AG08396 (cell line): ENCODE data around the gene SPG21.

Experiments used
- DNase-seq: peaks from one replicate; pipeline ENCODE4 v3.0.0; 2012; ENCODE audit warnings: low spot score, mixed read lengths

Gene SPG21

GRCh38 chr15:64991536-64992135 lies 1.9 kb upstream of the SPG21 start:
- no peak for DNase-seq

GRCh38 chr15:64990168-64990470 lies 405 bp upstream of the SPG21 start:
- no peak for DNase-seq

- DNase-seq: no peak
Measured at GRCh38 chr15:64987136-64987535, 2.6 kb downstream of the SPG21 start.

DNA sequence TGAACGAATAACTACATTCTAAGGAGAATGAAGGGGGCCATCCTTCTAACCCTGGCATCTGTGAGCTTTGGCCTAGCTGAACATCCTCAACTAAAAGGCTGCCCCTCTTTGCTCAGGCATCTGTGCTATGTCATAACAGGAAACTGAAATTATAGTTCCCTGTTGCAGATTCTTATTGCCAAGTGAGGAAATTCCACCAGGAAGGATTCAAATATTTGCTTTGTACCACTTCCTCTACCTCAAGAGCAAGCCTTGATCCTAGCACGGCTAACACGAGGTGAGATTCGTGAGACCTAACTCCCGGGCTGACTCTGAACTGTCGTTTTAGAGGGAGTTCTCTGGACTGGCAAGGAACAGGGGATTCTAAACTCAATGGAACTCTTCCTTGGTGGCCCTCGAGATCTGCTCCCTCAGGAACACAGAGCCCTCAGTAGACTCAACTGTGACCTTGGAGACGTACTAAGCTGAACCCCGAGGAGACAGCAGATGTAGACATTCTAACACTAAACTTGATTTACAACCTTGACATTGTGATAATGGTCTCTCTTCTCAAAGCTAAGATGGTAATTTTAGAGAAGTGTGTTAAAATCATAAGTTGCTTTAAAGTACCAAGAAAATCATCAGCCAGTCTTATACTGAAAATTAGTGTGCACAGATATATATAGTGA lies 4.2 kb downstream of the SPG21 start:
- DNase-seq: no peak

GRCh38 chr15:64982472-64982871 lies 7.2 kb downstream of the SPG21 start:
- DNase-seq: no peak

DNA sequence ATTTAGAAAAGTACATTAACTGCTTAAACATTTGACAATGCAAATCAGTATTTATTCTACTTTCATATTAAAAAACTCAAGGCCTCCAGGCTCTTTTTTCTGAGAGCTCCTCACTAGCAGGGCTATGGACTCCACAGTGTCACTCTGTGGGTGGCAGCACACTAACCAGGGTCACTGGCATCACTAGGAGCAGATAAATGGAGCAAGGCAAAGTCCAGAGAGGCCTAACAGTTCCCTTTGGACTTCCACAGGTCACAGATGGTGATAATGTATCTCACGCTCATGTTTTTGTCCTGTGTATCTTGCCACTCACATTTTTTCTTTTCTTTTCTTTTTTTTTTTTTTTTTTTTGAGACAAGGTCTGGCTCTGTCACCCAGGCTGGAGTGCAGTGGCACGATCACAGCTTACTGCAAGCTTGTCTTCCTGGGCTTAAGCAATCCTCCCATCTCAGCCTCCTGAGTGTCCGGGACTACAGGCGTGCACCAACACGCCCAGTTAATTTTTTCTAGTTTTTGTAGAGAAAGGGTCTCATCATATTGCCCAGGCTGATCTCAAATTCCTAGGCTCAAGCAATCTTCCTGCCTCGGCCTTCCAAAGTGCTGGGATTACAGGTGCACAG lies 7.8 kb downstream of the SPG21 start:
- no peak for DNase-seq

DNA sequence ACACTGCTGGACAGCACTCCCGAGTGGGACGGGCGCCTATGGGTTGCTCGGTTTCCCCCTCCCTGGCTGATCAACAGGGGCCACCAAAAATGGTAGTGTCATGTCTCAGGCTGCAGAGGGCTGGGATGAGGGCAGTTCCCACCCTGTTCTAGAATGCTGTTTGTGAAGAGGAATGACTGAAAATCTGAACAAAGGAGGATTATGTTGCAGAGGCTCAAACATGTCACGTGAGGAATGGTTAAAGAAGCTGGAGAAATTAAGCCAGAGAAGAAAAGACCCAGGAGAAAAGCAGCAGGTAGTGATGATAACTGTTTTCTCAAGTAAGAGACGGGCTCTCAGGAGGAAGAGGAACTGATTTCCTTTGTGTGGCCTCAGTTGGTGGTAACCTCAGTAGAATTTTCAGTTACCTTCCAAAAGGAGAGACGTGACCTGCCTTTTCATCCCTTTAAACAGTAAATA lies 10.4 kb downstream of the SPG21 start:
- no peak for DNase-seq

DNA sequence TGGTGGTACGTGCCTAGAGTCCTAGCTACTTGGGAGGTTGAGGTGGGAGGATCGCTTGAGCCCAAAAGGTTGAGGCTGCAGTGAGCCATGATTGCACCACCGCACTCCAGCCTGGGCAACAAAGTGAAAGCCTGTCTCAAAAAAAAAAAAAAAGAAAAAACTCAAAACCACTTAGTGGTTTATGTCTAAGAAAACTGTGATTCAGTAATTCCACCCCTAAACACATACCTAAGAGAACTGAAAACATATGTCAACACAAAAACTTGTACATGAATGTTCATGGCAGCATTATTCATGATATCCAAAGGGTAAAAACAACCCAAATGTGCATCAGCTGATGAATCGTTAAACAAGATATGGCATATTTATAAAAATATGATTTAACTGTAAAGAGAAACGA lies 14.3 kb downstream of the SPG21 start:
- DNase-seq: no peak

DNA sequence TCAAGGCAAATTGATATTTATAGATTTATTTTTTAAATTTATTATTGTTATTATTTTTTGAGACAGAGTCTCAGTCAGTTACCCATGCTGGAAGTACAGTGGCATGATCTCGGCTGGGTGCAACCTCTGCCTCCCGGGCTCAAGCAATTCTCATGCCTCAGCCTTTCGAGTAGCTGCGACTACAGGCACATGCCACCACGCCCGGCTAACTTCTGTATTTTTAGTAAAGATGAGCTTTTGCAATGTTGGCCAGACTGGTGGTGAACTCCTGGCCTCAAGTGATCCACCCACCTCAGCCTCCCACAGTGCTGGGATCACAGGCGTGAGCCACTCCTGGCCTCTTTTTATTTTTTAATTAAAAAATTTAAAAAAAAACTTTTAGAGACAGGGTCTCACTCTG lies 19.0 kb downstream of the SPG21 start:
- no peak for DNase-seq

GRCh38 chr15:64969401-64969800 lies 20.3 kb downstream of the SPG21 start:
- DNase-seq: no peak

- no peak for DNase-seq
Measured at GRCh38 chr15:64961013-64961412, 28.7 kb downstream of the SPG21 start.

- DNase-seq: no peak
Measured at GRCh38 chr15:64960153-64960552, 29.6 kb downstream of the SPG21 start.

- DNase-seq: no peak
Measured at GRCh38 chr15:64959128-64959527, 30.6 kb downstream of the SPG21 start.

DNA sequence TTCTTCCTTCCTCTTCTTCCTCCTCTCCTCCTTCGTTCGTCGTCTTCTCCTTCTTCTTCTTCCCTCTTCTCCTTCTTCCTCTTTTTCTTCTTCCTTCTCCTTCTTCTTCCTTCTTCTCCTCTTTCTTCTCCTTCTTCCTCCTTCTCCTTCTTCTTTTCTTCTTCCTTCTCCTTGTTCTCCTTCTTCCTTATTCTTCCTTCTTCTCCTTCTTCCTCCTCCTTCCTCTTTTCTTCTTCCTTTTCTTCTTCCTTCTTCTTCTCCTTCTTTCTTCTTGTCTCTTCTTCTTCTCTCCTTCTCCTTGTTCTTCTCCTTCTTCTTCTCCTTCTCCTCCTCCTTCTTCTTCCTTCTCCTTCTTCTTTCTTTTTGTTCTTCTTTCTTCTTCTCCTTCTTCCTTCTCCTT lies 35.3 kb downstream of the SPG21 start:
- DNase-seq: no peak

GRCh38 chr15:64951777-64952418 lies 37.8 kb downstream of the SPG21 start:
- no peak for DNase-seq

- DNase-seq: no peak
Measured at GRCh38 chr15:64950888-64951287, 38.8 kb downstream of the SPG21 start.

GRCh38 chr15:64949383-64950186 lies 40.1 kb downstream of the SPG21 start:
- DNase-seq: no peak

DNA sequence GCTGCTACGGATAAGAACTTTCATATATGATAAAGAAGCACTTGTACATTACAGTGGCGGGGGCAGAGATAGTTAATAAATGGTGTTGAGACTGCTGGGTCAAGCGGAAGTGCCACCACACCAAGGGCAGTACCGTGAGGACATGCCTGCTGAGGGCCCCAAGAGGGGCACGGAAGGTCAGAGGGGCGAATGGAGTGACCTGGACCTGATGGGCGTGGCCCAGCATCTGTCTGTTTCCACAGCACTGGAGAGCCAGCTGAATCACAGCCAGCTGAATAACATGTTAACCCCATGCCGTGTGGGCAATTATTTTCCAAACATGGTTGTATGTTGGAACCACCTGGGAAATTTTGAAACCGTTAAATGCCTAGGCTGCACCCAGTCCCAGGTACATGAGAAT lies 40.8 kb downstream of the SPG21 start:
- DNase-seq: no peak

GRCh38 chr15:64947211-64947610 lies 42.5 kb downstream of the SPG21 start:
- no peak for DNase-seq

DNA sequence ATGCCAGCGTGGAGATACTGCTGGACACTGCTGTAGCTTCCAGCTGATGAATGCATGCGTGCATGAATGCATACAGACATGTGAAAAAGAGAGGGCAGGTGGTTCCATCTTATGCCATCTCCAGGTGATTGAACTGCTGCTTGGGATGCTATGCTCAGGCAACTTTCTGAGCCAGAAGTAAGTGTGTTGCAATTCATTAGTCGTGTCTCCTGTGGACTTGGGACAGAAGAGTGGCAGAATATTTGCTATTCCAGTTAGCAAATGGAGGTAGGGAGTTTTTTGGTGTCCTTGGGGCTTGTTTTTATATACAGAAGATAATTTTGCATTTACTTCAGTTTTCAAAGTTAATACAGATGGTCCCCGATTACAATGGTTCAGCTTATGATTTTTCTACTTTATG lies 44.8 kb downstream of the SPG21 start:
- no peak for DNase-seq

DNA sequence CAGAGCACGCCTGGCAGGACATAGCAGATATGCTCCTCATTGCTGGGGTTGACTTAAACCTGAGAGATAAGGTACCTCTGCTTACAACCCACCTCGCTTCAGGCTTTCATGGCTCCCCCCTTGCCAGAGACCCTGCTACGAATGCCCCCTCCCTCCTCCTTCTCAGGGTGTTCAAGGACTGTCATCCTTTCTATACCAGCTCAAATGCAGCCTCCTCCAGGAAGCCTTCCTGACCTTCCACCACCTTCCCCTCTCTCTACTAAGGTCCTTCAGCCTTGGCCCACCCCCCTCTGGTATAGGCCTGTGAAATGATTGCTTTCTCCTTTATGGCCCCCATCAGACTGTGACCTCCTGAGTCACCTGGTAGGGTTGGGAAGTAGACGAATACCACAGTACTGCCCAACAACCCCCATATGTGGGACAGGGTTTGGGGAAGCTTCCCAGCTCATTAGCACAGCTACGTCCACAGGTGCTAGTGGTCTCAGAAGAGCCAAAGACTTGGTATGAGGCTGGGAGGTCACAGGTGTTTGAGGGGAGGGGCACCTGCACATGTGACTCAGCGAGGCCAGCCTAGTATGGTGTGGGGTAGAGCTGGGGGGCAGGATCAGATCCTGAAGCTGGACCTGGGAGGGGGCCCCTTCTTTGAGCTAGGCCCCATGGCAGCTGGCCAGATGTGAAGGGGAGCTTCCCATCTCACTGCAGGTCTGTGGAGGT lies 46.0 kb downstream of the SPG21 start:
- no peak for DNase-seq

DNA sequence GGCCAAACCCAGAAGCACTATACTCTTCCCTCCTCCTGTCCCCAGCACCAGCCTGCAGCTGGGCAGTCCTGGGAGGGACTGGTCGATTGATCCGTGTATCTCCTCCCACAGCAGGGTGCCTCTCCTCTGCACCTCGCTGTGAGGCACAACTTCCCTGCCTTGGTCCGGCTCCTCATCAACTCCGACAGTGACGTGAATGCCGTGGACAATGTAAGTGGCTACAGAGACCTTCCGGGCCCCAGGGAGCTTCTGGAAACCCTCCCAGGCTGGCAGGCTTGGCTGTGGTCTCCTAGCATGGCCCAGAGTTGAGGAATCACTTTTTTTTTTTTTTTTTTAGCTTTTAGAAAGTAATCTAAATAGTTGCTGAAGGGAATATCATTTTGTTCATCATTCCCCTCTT lies 47.4 kb downstream of the SPG21 start:
- DNase-seq: no peak
